ENCODE data around the gene GUCY1A1. TPM values are rescaled to one million over a fixed set of nuclear protein-coding genes. Genes with fewer than 3 reads are reported as not detected.

The GUCY1A1 gene
- total RNA-seq, 1 experiment from 2014 or later: not detected

DNA sequence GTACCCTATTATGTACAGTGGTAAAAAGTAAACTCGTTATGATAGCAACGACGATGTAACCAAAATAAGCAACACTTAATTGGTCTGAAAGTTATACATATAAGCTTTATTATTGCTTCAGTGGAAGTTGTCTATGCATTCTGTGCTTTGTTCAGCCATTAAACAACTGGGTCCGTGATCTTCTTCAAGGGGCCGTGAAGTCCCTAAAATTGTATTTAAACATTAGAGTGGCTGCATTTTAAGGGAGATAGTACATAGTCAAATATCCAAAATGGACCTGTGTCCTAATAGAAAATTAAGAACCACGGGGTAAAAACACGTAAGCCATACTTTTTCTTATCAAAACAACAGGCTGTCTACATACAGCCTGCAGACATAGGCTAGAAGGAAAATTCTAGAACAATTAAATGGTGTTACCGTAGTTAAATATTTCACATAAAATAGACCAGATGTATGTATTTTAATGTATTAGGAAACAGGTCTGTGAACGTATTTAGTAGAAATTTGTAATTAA is 2.1 kb downstream of the GUCY1A1 start:
- no peak overlapping the region for H3K4me2 ChIP-seq (ENCODE audit: low read length)
- BruUV-seq (replicated peaks): no TSS peak

More for the DNA sequence above, 2.1 kb downstream of the GUCY1A1 start:
- Histone ChIP-seq H3K4me1 (ENCODE audit: control insufficient read depth in 1 of 2, insufficient read depth in 2 of 2, low read length in 2 of 2) (no peaks in the 10 kb centered on the region), H4K20me1 (ENCODE audit: insufficient read depth) (no peaks in the 10 kb centered on the region), H2AFZ (ENCODE audit: low read depth, low read length, poor library complexity, severe bottlenecking) (no peak overlapping the region), H3K36me3 (ENCODE audit: control insufficient read depth in 1 of 2, insufficient read depth in 2 of 2, low read length in 2 of 2) (no peaks in the 10 kb centered on the region), H3K79me2 (ENCODE audit: insufficient read depth, low read length) (no peaks in the 10 kb centered on the region), H3K27me3 (ENCODE audit: insufficient read depth, low read length) (no peaks in the 10 kb centered on the region), H3K9me3 (ENCODE audit: control insufficient read depth in 1 of 2, insufficient read depth in 1 of 2, low read depth in 1 of 2, low read length in 2 of 2) (no peaks in the 10 kb centered on the region), H3K9me2 (ENCODE audit: insufficient read depth) (no peaks in the 10 kb centered on the region; the same call in 1 of the 2 replicates), H3K9ac (ENCODE audit: low read length) (no peak overlapping the region), H3K27ac (ENCODE audit: low read depth, low read length) (no peak overlapping the region), H3K4me3 (replicated peaks in 1 of 2; ENCODE audit: low read depth in 1 of 2, low read length in 2 of 2) (no peak overlapping the region)
- ChIA-PET POLR2A (no interaction called here), CTCF (no interaction called here), RAD21 (ENCODE audit: low non-redundant PET in 1 of 2, low total read pairs in 2 of 2, uncharacterized antibody in 2 of 2, unreplicated experiment in 2 of 2) (no interaction called here)
- TF ChIP-seq ZNF274 (IDR thresholded peaks at IDR 0.05; ENCODE audit: low read depth, low read length) (no peak), ZBTB33 (IDR thresholded peaks at IDR 0.05; ENCODE audit: extremely low read depth, insufficient replicate concordance, low read length) (no peak), RAD21 (IDR thresholded peaks at IDR 0.05; ENCODE audit: low read depth) (no peak), EGR1 (IDR thresholded peaks at IDR 0.05; ENCODE audit: low read depth) (no peak), CEBPB (IDR thresholded peaks at IDR 0.05; ENCODE audit: low read depth) (no peak), CTCF (IDR thresholded peaks at IDR 0.05 in 2 of 3, conservative IDR thresholded peaks at IDR 0.05 in 1 of 3; ENCODE audit: borderline replicate concordance in 1 of 3, insufficient read depth in 1 of 3, low read depth in 2 of 3, low read length in 2 of 3) (no peak), YY1 (IDR thresholded peaks at IDR 0.05; ENCODE audit: extremely low read depth, insufficient replicate concordance, low read depth, low read length) (no peak), JUND (IDR thresholded peaks at IDR 0.05) (no peak), POLR2AphosphoS5 (IDR thresholded peaks at IDR 0.05; ENCODE audit: low read depth, low read length) (no peak), CBX3 (IDR thresholded peaks at IDR 0.05; ENCODE audit: low read depth) (no peak), EZH2 (IDR thresholded peaks at IDR 0.05) (no peak), ZFX (IDR thresholded peaks at IDR 0.05) (no peak), POLR2A (IDR thresholded peaks at IDR 0.05; ENCODE audit: borderline replicate concordance, extremely low read depth, insufficient read depth, insufficient read length) (no peak), REST (IDR thresholded peaks at IDR 0.05; ENCODE audit: low read depth) (no peak), ELF1 (IDR thresholded peaks at IDR 0.05; ENCODE audit: borderline replicate concordance, low read depth) (no peak), FOSL1 (IDR thresholded peaks at IDR 0.05; ENCODE audit: low read depth) (no peak), SIN3A (IDR thresholded peaks at IDR 0.05; ENCODE audit: low read depth) (no peak), SP1 (IDR thresholded peaks at IDR 0.05; ENCODE audit: low read depth) (no peak)
- TF ChIP-seq, protein P1, sequence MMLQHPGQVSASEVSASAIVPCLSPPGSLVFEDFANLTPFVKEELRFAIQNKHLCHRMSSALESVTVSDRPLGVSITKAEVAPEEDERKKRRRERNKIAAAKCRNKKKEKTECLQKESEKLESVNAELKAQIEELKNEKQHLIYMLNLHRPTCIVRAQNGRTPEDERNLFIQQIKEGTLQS (IDR thresholded peaks at IDR 0.05): no peak
- no peak for ATAC-seq
- intact Hi-C loops (cut with micrococcal nuclease): no loop called here
- DNase-seq (ENCODE audit: low read depth, low spot score): no peak

Measured in HCT116 (cell line).